ENCODE measurements around the gene PDIA4.
A peak's percentile ranks its signal among the peaks of the same experiment; 100 is the strongest.
"Not testable (repeated sequence)": the region's sequence is repeated elsewhere in the genome, so short reads cannot be mapped to it uniquely, and the experiment has no call there.

The PDIA4 gene

GRCh38 chr7:149003018-149003417, 25.3 kb downstream of the PDIA4 start:
- no peak for DNase-seq (ENCODE audit: low spot score)

- DNase-seq (ENCODE audit: low spot score): no peak
Observed at GRCh38 chr7:149002604-149003003, 25.7 kb downstream of the PDIA4 start.

- DNase-seq (ENCODE audit: low spot score): no peak
Observed at GRCh38 chr7:149001427-149002068, 26.8 kb downstream of the PDIA4 start.

GRCh38 chr7:149000961-149001360, 27.3 kb downstream of the PDIA4 start:
- no peak for DNase-seq (ENCODE audit: low spot score)

- DNase-seq (ENCODE audit: low spot score): no peak
Observed at GRCh38 chr7:148999192-148999591, 29.1 kb downstream of the PDIA4 start.

GRCh38 chr7:148997497-148997896, 30.8 kb downstream of the PDIA4 start:
- no peak for DNase-seq (ENCODE audit: low spot score)

GRCh38 chr7:148994576-148994975, 33.7 kb downstream of the PDIA4 start:
- DNase-seq (ENCODE audit: low spot score): no peak

- no peak for DNase-seq (ENCODE audit: low spot score)
Observed at GRCh38 chr7:148993193-148993592, 35.1 kb downstream of the PDIA4 start.

- DNase-seq (ENCODE audit: low spot score): no peak
Observed at GRCh38 chr7:148991536-148991935, 36.8 kb downstream of the PDIA4 start.

GRCh38 chr7:148987751-148988512, 40.4 kb downstream of the PDIA4 start:
- no peak for DNase-seq (ENCODE audit: low spot score)

GRCh38 chr7:148987010-148987750, 41.1 kb downstream of the PDIA4 start:
- peak; percentile 90 for DNase-seq (ENCODE audit: low spot score)

- DNase-seq (ENCODE audit: low spot score): no peak
Observed at GRCh38 chr7:148986742-148987009, 41.6 kb downstream of the PDIA4 start.

- DNase-seq (ENCODE audit: low spot score): peak; percentile 75
Observed at GRCh38 chr7:148983200-148984146, 44.8 kb downstream of the PDIA4 start.

- no peak for DNase-seq (ENCODE audit: low spot score)
Observed at GRCh38 chr7:148982654-148983199, 45.6 kb downstream of the PDIA4 start.

GRCh38 chr7:148979827-148980226, 48.5 kb downstream of the PDIA4 start:
- DNase-seq (ENCODE audit: low spot score): no peak

- DNase-seq (ENCODE audit: low spot score): not testable (repeated sequence)
Observed at GRCh38 chr7:148979072-148979471, 49.2 kb downstream of the PDIA4 start.

GRCh38 chr7:148978091-148978490, 50.2 kb downstream of the PDIA4 start:
- DNase-seq (ENCODE audit: low spot score): no peak

- DNase-seq (ENCODE audit: low spot score): no peak
Observed at GRCh38 chr7:148975896-148976295, 52.4 kb downstream of the PDIA4 start.

- no peak for DNase-seq (ENCODE audit: low spot score)
Observed at GRCh38 chr7:148973256-148973655, 55.0 kb downstream of the PDIA4 start.

- DNase-seq (ENCODE audit: low spot score): no peak
Observed at GRCh38 chr7:148972375-148972774, 55.9 kb downstream of the PDIA4 start.

- no peak for DNase-seq (ENCODE audit: low spot score)
Observed at GRCh38 chr7:148967602-148968001, 60.7 kb downstream of the PDIA4 start.

GRCh38 chr7:148967032-148967372, 61.3 kb downstream of the PDIA4 start:
- DNase-seq (ENCODE audit: low spot score): no peak

Measured in kidney capillary endothelial cell (primary cell).